Osteoblast (primary cell): ENCODE results near the gene RUFY4. TPM values are rescaled to one million over a fixed set of nuclear protein-coding genes. Genes with fewer than 3 reads are reported as not detected.

Experiments used
- DNase-seq: peaks from one replicate; pipeline ENCODE4 v3.0.0; 2011; ENCODE audit warnings: low spot score, mixed read lengths; ENCODE audit not compliant: insufficient read length; ENCODE audit errors: missing footprints
- H2AFZ ChIP-seq: 2 replicates; pipeline ENCODE4 v1.6.0; 2011; ENCODE audit warnings: mild to moderate bottlenecking, low read length
- H3K27ac ChIP-seq: 2 replicates; pipeline ENCODE4 v1.5.1; 2011; ENCODE audit warnings: mild to moderate bottlenecking, low read depth, low read length, moderate library complexity
- H3K27me3 ChIP-seq: 2 replicates; pipeline ENCODE4 v1.6.0; 2012; ENCODE audit warnings: mild to moderate bottlenecking, control low read depth, inconsistent platforms, low read length, moderate library complexity; ENCODE audit not compliant: insufficient read depth
- H3K36me3 ChIP-seq: 2 replicates; pipeline ENCODE4 v1.5.1; 2011; ENCODE audit warnings: mild to moderate bottlenecking, low read length, control low read depth, moderate library complexity; ENCODE audit not compliant: insufficient read depth
- H3K4me1 ChIP-seq: 2 replicates; pipeline ENCODE4 v1.5.1; 2011; ENCODE audit warnings: mild to moderate bottlenecking, low read length, control low read depth, moderate library complexity; ENCODE audit not compliant: insufficient read depth
- H3K4me2 ChIP-seq: 2 replicates; pipeline ENCODE4 v1.6.0; 2011; ENCODE audit warnings: mild to moderate bottlenecking, low read length; ENCODE audit not compliant: insufficient read depth
- H3K4me3 ChIP-seq: fragments of 200-600 bp; sonication (generic); 3 replicates; pipeline ENCODE4 v1.5.1; 2012; ENCODE audit warnings: mild to moderate bottlenecking, low read length, inconsistent platforms; ENCODE audit not compliant: insufficient read depth
- H3K79me2 ChIP-seq: 2 replicates; pipeline ENCODE4 v1.6.0; 2012; ENCODE audit warnings: mild to moderate bottlenecking, low read length, control low read depth, inconsistent platforms; ENCODE audit not compliant: insufficient read depth
- H3K9me3 ChIP-seq: 2 replicates; pipeline ENCODE4 v1.5.1; 2011; ENCODE audit warnings: low read depth, low read length, control low read depth
- H4K20me1 ChIP-seq: 2 replicates; pipeline ENCODE4 v1.6.0; 2012; ENCODE audit warnings: mild to moderate bottlenecking, low read length, control low read depth; ENCODE audit not compliant: insufficient read depth
- CTCF ChIP-seq: IDR thresholded peaks from 2 replicates; pipeline ENCODE4 v1.5.1; 2011; ENCODE audit warnings: mild to moderate bottlenecking, low read depth, low read length, moderate library complexity; ENCODE audit errors: extremely low read depth
- total RNA-seq: library from RNA; depleted of rRNA; stranded (reverse); fragments of >200 nt; gene quantifications from 2 replicates; pipeline ENCODE4 v1.2.3, GENCODE V29; 2012

Gene RUFY4
- total RNA-seq, 1 donor, result not detected

GRCh38 chr2:218031771-218032257 is 37.2 kb upstream of the RUFY4 start:
- Histone ChIP-seq H3K4me1 (no peaks in the 10 kb centered on the region), H3K4me3 (no peak overlapping the region), H3K27me3 (peaks cover 26% of the 10 kb centered on the region), H3K9me3 (no peaks in the 10 kb centered on the region), H2AFZ (no peak overlapping the region), H4K20me1 (no peaks in the 10 kb centered on the region), H3K79me2 (no peaks in the 10 kb centered on the region), H3K27ac (no peak overlapping the region), H3K4me2 (no peak overlapping the region), H3K36me3 (no peaks in the 10 kb centered on the region)
- peak; percentile 69 for DNase-seq
- TF ChIP-seq CTCF, result no peak

GRCh38 chr2:218032336-218033171 is 36.5 kb upstream of the RUFY4 start:
- no peaks in the 10 kb centered on the region for H3K9me3 ChIP-seq
- H2AFZ ChIP-seq, result no peak overlapping the region
- no peaks in the 10 kb centered on the region for H3K79me2 ChIP-seq
- no peak overlapping the region for H3K4me3 ChIP-seq
- TF ChIP-seq CTCF, result no peak
- no peak overlapping the region for H3K27ac ChIP-seq
- DNase-seq, result peak; percentile 68
- H3K36me3 ChIP-seq, result no peaks in the 10 kb centered on the region
- H4K20me1 ChIP-seq, result no peaks in the 10 kb centered on the region
- no peaks in the 10 kb centered on the region for H3K4me1 ChIP-seq
- no peak overlapping the region for H3K4me2 ChIP-seq
- peaks cover 29% of the 10 kb centered on the region for H3K27me3 ChIP-seq

GRCh38 chr2:218033208-218033589 is 35.9 kb upstream of the RUFY4 start:
- no peak overlapping the region for H2AFZ ChIP-seq
- no peak overlapping the region for H3K4me3 ChIP-seq
- no peak overlapping the region for H3K27ac ChIP-seq
- no peaks in the 10 kb centered on the region for H3K9me3 ChIP-seq
- no peaks in the 10 kb centered on the region for H3K36me3 ChIP-seq
- H3K4me2 ChIP-seq, result no peak overlapping the region
- H3K27me3 ChIP-seq, result peaks cover 35% of the 10 kb centered on the region
- peak; percentile 66 for DNase-seq
- no peaks in the 10 kb centered on the region for H4K20me1 ChIP-seq
- no peaks in the 10 kb centered on the region for H3K79me2 ChIP-seq
- no peaks in the 10 kb centered on the region for H3K4me1 ChIP-seq
- TF ChIP-seq CTCF, result no peak
